K562 (cell line): Measurements from ENCODE around the gene CAPZA1. TPM values are rescaled to one million over a fixed set of nuclear protein-coding genes. Genes with fewer than 3 reads are reported as not detected.
A peak's percentile ranks its signal among the peaks of the same experiment; 100 is the strongest.

ENCODE experiments used
- E2F6 ChIP-seq, 2 experiments: IDR thresholded peaks; 2 replicates each; pipeline ENCODE4 v1.6.1; 2011; ENCODE audit warnings: borderline replicate concordance in 1 of 2, control low read depth in 1 of 2, low read depth in 1 of 2, low read length in 1 of 2, mild to moderate bottlenecking in 1 of 2, mixed read lengths in 1 of 2, moderate library complexity in 1 of 2; ENCODE audit not compliant: insufficient read depth in 1 of 2, insufficient read length in 1 of 2, poor library complexity in 1 of 2, severe bottlenecking in 1 of 2; ENCODE audit errors: extremely low read depth in 1 of 2
- HMGXB4 ChIP-seq: sonication (generic); formaldehyde crosslinking; IDR thresholded peaks from 2 replicates; pipeline ENCODE4 v1.8.1; 2023; ENCODE audit warnings: mild to moderate bottlenecking, missing genetic modification reagents
- JUND ChIP-seq, 2 experiments: IDR thresholded peaks; 2 replicates in 1 of 2; 3 replicates in 1 of 2; pipeline ENCODE4 v1.6.1; 2011; ENCODE audit warnings: borderline replicate concordance in 2 of 2, low read depth in 2 of 2, low read length in 2 of 2, improper control_type of control experiment in 1 of 2, missing biosample characterization in 1 of 2, missing genetic modification characterization in 1 of 2, missing genetic modification reagents in 1 of 2
- NKRF ChIP-seq: fragments of 450-650 bp; IDR thresholded peaks from 2 replicates; pipeline ENCODE4 v1.6.1; 2016; ENCODE audit warnings: borderline replicate concordance
- NR0B1 ChIP-seq: fragments of 450-650 bp; IDR thresholded peaks from one replicate; pipeline ENCODE4 v1.6.1; 2018; ENCODE audit warnings: mild to moderate bottlenecking, moderate library complexity; ENCODE audit not compliant: partially characterized antibody
- PRDM10 ChIP-seq: fragments of 450-650 bp; IDR thresholded peaks from 2 replicates; pipeline ENCODE4 v1.6.1; 2018; ENCODE audit not compliant: partially characterized antibody
- PRPF4 ChIP-seq: fragments of 200-400 bp; formaldehyde crosslinking; IDR thresholded peaks from one replicate; pipeline ENCODE4 v1.6.1; 2017; ENCODE audit warnings: low read length, low read depth, mild to moderate bottlenecking; ENCODE audit not compliant: insufficient read depth, poor library complexity, severe bottlenecking
- RFX5 ChIP-seq: IDR thresholded peaks from 2 replicates; pipeline ENCODE4 v1.6.1; 2011; ENCODE audit warnings: low read depth, mild to moderate bottlenecking, improper control_type of control experiment, low read length
- SMAD2 ChIP-seq: fragments of 150-350 bp; IDR thresholded peaks from 2 replicates; pipeline ENCODE4 v1.6.1; 2014; ENCODE audit warnings: low read depth, mild to moderate bottlenecking, low read length
- SOX6 ChIP-seq: fragments of 450-650 bp; IDR thresholded peaks from 2 replicates; pipeline ENCODE4 v1.6.1; 2014; ENCODE audit warnings: mild to moderate bottlenecking
- ZC3H4 ChIP-seq: sonication (generic); formaldehyde crosslinking; IDR thresholded peaks from 2 replicates; pipeline ENCODE4 v1.9.0; 2021; ENCODE audit warnings: missing genetic modification reagents, borderline replicate concordance
- ZNF217 ChIP-seq: sonication (generic); formaldehyde crosslinking; IDR thresholded peaks from 2 replicates; pipeline ENCODE4 v1.8.0; 2022; ENCODE audit warnings: mild to moderate bottlenecking, missing genetic modification reagents
- polyA plus RNA-seq, 8 experiments: library from polyadenylated mRNA; depleted of rRNA in 4 of 8; stranded (reverse) in 5 of 8; unstranded in 3 of 8; fragments of >200 nt; fragmentation: Nextera tagmentation in 2 of 8; fragmentation: Illumina TruSeq in 1 of 8; extraction: Ambion mirVana in 2 of 8; extraction: Trizol in 1 of 8; gene quantifications; 2 replicates each; pipeline versions ENCODE4 v1.2.1 to v1.2.3, GENCODE V29; 2011 to 2014; ENCODE audit warnings: inconsistent platforms in 1 of 8, missing spikeins in 1 of 8
- total RNA-seq, 7 experiments: library from RNA; depleted of rRNA in 6 of 7; stranded (reverse); fragments of >200 nt in 6 of 7; fragmentation: Illumina TruSeq in 2 of 7; extraction: Trizol in 2 of 7; gene quantifications; 2 replicates each; pipeline versions ENCODE4 v1.2.1 to v1.2.3, GENCODE V29; 2011 to 2021; ENCODE audit warnings: low replicate concordance in 1 of 7

CAPZA1 gene
- total and polyA plus RNA-seq, 9 of the 15 experiments (the other 6 are each of a cell fraction or from before 2014, with no cell fraction given) = 237 to 1,020 (median 306) TPM

GRCh38 chr1:112707221-112708001 lies 87.8 kb downstream of the CAPZA1 start (continued):
- TF ChIP-seq NR0B1 (no peak), NKRF (0 out of 2 replicates have a peak, but pooled peaks have one; percentile 27), ZNF217 (CRISPR knock-in tag) (no peak), SMAD2 (no peak), PRDM10 (peak; percentile 48), HMGXB4 (peak; percentile 97), E2F6 (IDR thresholded peaks at IDR 0.05; ENCODE audit: borderline replicate concordance in 1 of 2, extremely low read depth in 1 of 2, insufficient read depth in 1 of 2, insufficient read length in 1 of 2, low read depth in 1 of 2, low read length in 1 of 2, poor library complexity in 1 of 2, severe bottlenecking in 1 of 2) (peak in 1 of 2 experiments; percentile 46), RFX5 (no peak), SOX6 (peak; percentile 54; the same call in 1 of the 2 replicates), JUND (IDR thresholded peaks at IDR 0.05; ENCODE audit: borderline replicate concordance, low read depth, low read length) (no peak), JUND (tag; IDR thresholded peaks at IDR 0.05; ENCODE audit: borderline replicate concordance, low read depth, low read length) (no peak; the same call in 2 of the 3 replicates), ZC3H4 (CRISPR knock-in tag) (no peak), PRPF4 (no peak)
